Measurements from ENCODE around the gene ATP5IF1.

- TF ChIP-seq CTCF (conservative IDR thresholded peaks at IDR 0.05 in 1 of 2, IDR thresholded peaks at IDR 0.05 in 1 of 2; ENCODE audit: low read depth in 1 of 2, low read length in 2 of 2) (no peak), EZH2 (IDR thresholded peaks at IDR 0.05; ENCODE audit: low read length, missing control alignments) (no peak)
Observed at GRCh38 chr1:28273216-28273860, 37.4 kb downstream of the ATP5IF1 start.

Data from fibroblast of lung (primary cell).